ENCODE results near the gene KRTAP21-3. TPM values are rescaled to one million over a fixed set of nuclear protein-coding genes. Genes with fewer than 3 reads are reported as not detected.

Gene KRTAP21-3
- total RNA-seq, result not detected in 2 replicates

GRCh38 chr21:30718239-30718909 is at the start of gene KRTAP21-3:
Gene KRTAP21-3, minus strand, starts transcription at chr21:30718777. Its CDS starts 18 bp downstream, at chr21:30718759.

GRCh38 chr21:30755328-30755727 is 36.8 kb upstream of the KRTAP21-3 start, which contains the start of gene KRTAP21-1:
Gene KRTAP21-1, minus strand, starts transcription at chr21:30755428. Its CDS starts 50 bp downstream, at chr21:30755378.

GRCh38 chr21:30747159-30747558 is 28.6 kb upstream of the KRTAP21-3 start, which contains the start of gene KRTAP21-2:
Gene KRTAP21-2, minus strand, starts transcription at chr21:30747259. Its CDS starts 57 bp downstream, at chr21:30747202.

Other genes with a start within 250 kb of the KRTAP21-3 start
- gene KRTAP19-1, start 238.4 kb downstream of the KRTAP21-3 start, total RNA-seq, result not detected in 2 replicates
- gene KRTAP19-2, start 231.3 kb downstream of the KRTAP21-3 start, total RNA-seq, result not detected in 2 replicates
- not detected in 2 replicates for gene KRTAP19-3, start 226.8 kb downstream of the KRTAP21-3 start, total RNA-seq
- gene KRTAP19-4, start 221.6 kb downstream of the KRTAP21-3 start, total RNA-seq, result not detected in 2 replicates
- not detected in 2 replicates for gene KRTAP19-5, start 216.6 kb downstream of the KRTAP21-3 start, total RNA-seq
- not detected in 2 replicates for gene KRTAP19-6, start 176.9 kb downstream of the KRTAP21-3 start, total RNA-seq
- gene KRTAP19-7, start 157.5 kb downstream of the KRTAP21-3 start, total RNA-seq, result not detected in 2 replicates
- not detected in 2 replicates for gene KRTAP22-2, start 128.4 kb downstream of the KRTAP21-3 start, total RNA-seq
- not detected in 2 replicates for gene KRTAP6-3, start 126.3 kb downstream of the KRTAP21-3 start, total RNA-seq
- gene KRTAP6-2, start 119.9 kb downstream of the KRTAP21-3 start, total RNA-seq, result not detected in 2 replicates
- not detected in 2 replicates for gene KRTAP22-1, start 117.7 kb downstream of the KRTAP21-3 start, total RNA-seq
- not detected in 2 replicates for gene KRTAP6-1, start 104.8 kb downstream of the KRTAP21-3 start, total RNA-seq
- gene KRTAP20-1, start 102.4 kb downstream of the KRTAP21-3 start, total RNA-seq, result not detected in 2 replicates
- gene KRTAP20-4, start 98.2 kb downstream of the KRTAP21-3 start, total RNA-seq, result not detected in 2 replicates
- gene KRTAP20-2, start 83.6 kb downstream of the KRTAP21-3 start, total RNA-seq, result not detected in 2 replicates
- gene KRTAP20-3, start 75.9 kb downstream of the KRTAP21-3 start, total RNA-seq, result not detected in 2 replicates
- gene KRTAP21-2, start 28.5 kb upstream of the KRTAP21-3 start, total RNA-seq, result not detected in 2 replicates
- not detected in 2 replicates for gene KRTAP21-1, start 36.7 kb upstream of the KRTAP21-3 start, total RNA-seq
- not detected in 2 replicates for gene KRTAP8-1, start 94.5 kb upstream of the KRTAP21-3 start, total RNA-seq
- not detected in 2 replicates for gene KRTAP7-1, start 111.0 kb upstream of the KRTAP21-3 start, total RNA-seq
- gene KRTAP11-1, start 162.8 kb upstream of the KRTAP21-3 start, total RNA-seq, result not detected in 2 replicates